ENCODE data around the gene TMC8.
A peak's percentile ranks its signal among the peaks of the same experiment; 100 is the strongest.

Gene TMC8

DNA sequence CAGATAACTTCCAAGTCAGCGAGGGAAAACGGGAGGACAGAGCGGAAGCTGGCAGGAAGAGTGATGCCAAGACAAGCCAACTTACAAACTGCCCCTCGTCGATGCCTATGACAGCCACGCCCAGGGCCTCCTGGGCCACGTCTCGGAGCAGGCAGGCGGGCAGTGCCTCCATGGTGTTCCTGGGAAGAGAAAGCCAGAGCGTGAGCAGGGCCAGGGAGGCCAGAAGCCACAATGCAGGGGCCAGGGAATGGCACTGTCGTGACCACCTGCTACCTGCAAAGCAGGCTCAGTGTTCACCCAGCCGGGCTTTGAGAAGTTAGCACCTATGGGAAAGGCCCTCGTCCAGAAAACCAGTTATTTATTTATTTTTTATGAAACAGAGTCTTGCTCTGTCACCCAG, 51.9 kb downstream of the TMC8 start:
- DNase-seq = no peak

DNA sequence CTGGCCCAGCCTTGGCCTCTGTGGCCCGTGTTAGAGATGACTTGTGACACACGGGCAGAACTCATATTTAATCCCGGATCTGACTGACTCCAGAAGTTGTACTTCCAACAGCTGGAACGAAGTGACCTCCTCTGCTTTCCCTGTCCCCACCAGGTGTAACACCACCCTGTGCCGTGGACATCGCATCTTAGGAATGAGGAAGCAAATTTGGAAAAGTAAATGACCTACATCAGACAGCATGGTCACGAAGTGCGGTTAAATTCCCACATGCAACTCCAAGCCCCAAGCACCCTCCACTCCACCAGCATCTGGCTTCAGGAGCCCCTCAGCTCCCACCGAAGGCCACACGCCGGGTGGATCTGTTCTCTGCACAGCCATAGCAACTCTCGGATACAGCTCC, 53.3 kb downstream of the TMC8 start:
- DNase-seq = no peak

DNA sequence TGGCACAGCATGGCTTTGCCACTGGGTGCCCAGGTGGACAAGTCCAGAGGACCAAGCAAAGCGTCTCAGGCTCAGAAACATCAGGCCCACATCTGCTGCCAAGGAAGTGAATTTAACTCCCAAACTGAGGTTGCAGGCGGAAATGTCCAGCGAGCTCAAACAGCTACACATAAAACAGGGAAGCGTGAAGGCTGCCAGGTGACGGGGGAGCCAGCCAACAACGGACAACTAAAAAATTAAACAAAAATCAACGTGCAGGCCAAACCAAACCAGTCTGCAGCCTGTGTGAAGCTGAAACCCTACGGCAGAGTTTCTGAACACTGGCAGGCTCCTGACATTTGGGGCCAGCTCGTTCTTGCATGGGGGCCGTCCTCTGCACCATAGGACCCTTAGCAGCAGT, 53.8 kb downstream of the TMC8 start:
- no peak for DNase-seq

DNA sequence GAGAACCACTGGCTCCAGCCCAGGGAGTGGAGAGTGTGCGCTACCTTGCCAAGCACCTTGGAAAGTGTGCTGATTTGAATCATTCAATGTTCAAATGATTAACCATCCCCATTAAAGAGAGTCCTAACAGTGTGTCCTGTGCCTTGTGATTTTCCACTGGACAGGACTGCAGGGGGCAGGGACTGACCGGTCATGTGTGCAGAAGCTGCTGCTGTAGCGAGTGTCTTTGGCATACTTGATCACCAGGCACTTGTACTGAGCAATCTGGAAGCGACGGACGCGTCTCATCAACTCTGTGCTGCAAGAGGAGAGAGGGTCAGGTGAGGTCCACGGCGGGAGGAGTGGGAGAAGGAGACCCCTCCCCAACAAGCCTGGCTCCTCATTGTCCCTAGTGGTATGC, 54.3 kb downstream of the TMC8 start:
- DNase-seq = no peak

DNA sequence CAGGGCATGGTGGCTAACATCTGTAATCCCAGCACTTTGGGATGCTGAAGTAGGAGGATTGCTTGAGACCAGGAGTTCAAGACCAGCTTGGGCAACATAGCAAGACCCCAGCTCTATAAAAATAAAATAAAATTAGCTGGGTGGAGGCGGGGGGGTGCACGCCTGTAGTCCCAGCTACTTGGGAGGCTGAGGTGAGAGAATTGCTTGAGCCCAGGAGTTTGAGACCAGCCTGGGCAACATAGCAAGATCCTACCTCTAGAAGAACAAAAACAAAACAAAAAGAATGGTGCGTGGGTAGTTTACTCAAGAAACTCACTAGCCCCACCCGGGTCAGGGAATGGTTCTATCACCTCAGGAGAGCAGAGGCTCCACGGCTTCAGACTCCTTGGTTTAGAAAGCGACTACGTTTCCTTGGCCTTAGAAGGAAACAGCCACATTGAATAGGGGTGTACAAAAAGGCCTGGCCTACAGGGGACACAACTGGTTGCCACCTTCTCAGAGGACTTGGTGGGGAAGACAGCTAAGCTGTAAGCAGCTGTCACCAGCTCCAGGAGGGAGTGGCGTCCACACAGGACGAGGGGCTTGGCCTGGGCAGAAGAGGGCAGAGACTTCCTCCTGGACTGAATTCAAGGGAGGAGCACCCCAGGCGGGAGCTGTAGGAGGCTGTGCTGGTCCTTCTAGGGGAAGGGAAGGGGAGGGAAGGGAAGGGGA, 55.6 kb downstream of the TMC8 start:
- peak; percentile 61 to 77 (median 74) for DNase-seq

DNA sequence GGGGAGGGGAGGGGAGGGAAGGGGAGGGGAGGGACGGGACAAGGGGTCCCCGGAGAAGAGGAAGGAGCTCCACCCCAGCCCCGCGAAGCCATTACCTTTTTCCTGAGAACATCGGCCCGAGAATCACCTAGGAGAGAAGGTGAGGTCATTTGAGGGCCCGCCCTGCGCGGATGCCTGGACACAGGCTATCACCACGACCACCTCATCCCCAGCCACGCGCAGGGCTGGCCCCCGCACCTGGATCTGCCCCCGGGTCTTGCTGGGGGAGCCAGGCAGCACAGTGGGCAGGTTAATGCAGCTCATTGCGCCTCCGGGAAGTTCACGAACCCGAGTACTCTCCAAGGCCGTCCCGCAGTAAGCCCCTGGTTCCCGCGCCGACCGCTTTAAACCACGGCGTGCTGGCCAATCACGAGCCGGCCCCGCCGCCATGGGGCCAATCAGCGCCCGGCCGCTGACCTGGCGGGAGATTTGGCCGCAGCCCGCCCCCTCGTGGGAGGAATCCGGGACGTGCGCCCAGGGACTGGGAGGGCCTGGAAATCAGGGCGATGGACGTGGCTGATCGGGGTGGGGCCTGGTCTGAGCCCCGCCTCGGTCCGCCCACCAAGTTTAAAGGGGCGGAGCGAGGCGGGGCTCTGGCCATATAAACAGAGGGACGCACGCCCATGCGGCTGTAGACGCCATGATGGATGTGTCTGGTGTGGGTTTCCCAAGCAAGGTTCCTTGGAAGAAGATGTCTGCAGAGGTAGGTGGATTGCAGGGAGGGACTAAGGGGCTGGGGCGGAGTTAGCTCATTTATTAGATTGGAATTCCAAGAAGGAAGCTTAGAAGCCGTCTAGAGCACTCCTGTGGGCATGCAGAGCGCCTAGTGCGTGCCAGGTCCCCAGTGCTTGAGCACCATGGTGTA, 56.4 kb downstream of the TMC8 start, which contains the start of the genes AFMID and TK1:
Gene AFMID (plus strand): TSS at position 671 of the 904 bp plus-strand sequence. CDS start 9 bp downstream, at position 680.
Gene TK1 (minus strand): TSS at position 361 of the 904 bp plus-strand sequence. CDS start 58 bp downstream, at position 303.
- DNase-seq = peak; percentile 98 to 99 (median 98)

Measured in suppressor macrophage treated with lipopolysaccharide for 1 hour (primary cell).